Fibroblast of villous mesenchyme (primary cell): Measurements from ENCODE around the gene TXLNG. TPM values are rescaled to one million over a fixed set of nuclear protein-coding genes. Genes with fewer than 3 reads are reported as not detected.

Source experiments
- DNase-seq: peaks from one replicate; pipeline ENCODE4 v3.0.0-alpha.2; 2010; ENCODE audit warnings: low read depth
- H3K4me3 ChIP-seq: 2 replicates; pipeline ENCODE4 v1.5.1; 2011; ENCODE audit warnings: low read depth, mild to moderate bottlenecking, low read length
- total RNA-seq: library from RNA; depleted of rRNA; stranded (reverse); fragments of >200 nt; gene quantifications from 2 replicates; pipeline ENCODE4 v1.2.3, GENCODE V29; 2012
- TF ChIP-seq, protein P1 (sequence below): IDR thresholded peaks from 2 replicates; pipeline ENCODE4 v1.5.1; 2012; ENCODE audit warnings: low read depth, mild to moderate bottlenecking, low read length; ENCODE audit not compliant: insufficient read depth

TXLNG gene
- total RNA-seq, 1 donor, result 13.8 TPM

DNA sequence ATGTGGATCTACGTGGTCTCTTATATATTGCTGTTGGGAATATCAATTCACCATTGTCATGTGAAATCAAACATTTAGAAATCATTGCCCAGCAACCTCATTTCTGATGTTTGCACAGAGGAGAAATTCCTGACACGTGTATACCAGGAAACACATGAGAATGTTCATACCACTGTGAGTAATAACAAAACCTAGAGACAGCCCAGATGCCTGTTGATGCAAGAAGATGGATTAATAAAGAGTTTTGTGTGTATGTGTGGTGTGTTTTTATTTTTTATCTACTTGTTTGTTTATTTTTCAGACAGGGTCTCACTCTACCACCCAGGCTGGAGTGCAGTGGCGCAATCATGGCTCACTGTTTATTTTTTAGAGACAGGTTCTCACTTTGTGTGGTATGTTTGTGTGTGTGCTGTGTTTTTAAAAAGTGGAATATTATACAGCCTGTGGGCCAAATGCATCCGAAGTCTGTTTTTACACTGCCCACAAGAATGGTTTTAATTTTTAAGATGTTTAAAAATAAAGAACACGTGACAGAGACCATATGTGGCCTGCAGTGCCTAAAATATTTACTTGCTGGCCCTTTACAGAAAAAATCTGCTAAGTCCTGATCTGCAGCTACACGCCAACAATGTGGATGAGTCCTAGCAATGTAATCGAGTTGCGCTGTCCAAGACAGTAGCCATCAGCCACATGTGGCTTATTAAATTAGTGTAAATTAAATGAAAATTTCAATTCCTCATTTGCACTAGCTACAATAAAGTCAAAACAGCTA is 39.2 kb downstream of the TXLNG start:
- H3K4me3 ChIP-seq, result no peak overlapping the region
- peak; percentile 67 for DNase-seq
- TF ChIP-seq, protein P1, sequence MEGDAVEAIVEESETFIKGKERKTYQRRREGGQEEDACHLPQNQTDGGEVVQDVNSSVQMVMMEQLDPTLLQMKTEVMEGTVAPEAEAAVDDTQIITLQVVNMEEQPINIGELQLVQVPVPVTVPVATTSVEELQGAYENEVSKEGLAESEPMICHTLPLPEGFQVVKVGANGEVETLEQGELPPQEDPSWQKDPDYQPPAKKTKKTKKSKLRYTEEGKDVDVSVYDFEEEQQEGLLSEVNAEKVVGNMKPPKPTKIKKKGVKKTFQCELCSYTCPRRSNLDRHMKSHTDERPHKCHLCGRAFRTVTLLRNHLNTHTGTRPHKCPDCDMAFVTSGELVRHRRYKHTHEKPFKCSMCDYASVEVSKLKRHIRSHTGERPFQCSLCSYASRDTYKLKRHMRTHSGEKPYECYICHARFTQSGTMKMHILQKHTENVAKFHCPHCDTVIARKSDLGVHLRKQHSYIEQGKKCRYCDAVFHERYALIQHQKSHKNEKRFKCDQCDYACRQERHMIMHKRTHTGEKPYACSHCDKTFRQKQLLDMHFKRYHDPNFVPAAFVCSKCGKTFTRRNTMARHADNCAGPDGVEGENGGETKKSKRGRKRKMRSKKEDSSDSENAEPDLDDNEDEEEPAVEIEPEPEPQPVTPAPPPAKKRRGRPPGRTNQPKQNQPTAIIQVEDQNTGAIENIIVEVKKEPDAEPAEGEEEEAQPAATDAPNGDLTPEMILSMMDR, result no peak

- no peak overlapping the region for H3K4me3 ChIP-seq
- DNase-seq, result peak; percentile 56
- TF ChIP-seq, protein P1, result peak; percentile 51
Observed at GRCh38 chrX:16826207-16826606, 39.9 kb downstream of the TXLNG start.

DNA sequence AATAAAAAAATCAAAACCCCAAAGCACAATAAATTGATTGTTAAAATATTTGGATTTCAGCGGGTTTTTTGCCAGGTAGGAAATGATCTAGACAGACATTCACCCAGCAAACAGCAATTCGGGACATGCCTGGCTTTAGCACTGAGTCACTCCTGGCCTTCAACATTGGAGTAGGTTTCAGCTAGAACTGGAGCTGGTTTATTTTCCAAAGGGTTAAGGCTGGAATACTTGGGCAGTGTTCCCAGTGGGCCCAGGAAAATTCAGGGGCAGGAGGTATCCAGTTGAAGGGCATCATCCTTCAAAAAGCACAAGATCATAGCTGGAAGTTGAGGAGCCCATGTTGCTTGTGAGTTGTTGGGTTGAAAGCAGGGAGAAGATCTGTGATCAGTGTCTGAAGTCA is 41.0 kb downstream of the TXLNG start:
- DNase-seq, result no peak
- no peak overlapping the region for H3K4me3 ChIP-seq
- TF ChIP-seq, protein P1, result no peak

- H3K4me3 ChIP-seq, result no peak overlapping the region
- TF ChIP-seq, protein P1, result no peak
- DNase-seq, result peak; percentile 92
Observed at GRCh38 chrX:16828124-16828908, 42.0 kb downstream of the TXLNG start.

- no peak for DNase-seq
- no peak overlapping the region for H3K4me3 ChIP-seq
- TF ChIP-seq, protein P1, result no peak
Observed at GRCh38 chrX:16832301-16832700, 46.0 kb downstream of the TXLNG start.

DNA sequence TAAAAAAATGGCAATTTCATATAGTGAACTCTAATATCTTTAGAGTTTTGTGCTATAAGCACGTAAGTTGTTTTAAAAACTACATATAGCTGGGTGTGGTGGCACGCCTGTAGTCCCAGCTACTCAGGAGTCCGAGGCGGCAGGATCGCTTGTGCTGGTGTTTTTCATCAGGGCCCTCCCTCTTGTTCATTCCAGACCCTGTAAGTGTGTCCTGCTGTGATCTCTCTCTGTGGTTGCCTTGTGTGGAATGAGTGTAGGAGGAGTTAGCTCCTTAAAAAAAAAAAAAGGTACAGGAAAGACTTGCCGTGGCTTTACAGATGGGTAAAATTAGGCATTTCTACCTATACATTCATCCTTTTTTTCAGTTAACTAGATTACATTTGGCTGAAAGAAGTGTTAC is 48.5 kb downstream of the TXLNG start:
- TF ChIP-seq, protein P1, result no peak
- no peak for DNase-seq
- H3K4me3 ChIP-seq, result no peak overlapping the region
